Stimulated activated CD8-positive, alpha-beta memory T cell treated with anti-CD3 and anti-CD28 coated beads, Interleukin-7, amount 100 ng/mL, for 24 hours (primary cell): ENCODE measurements around the gene STRN3.

Source experiments
- DNase-seq: peaks from one replicate; pipeline ENCODE4 v3.0.0-alpha.2; 2020; ENCODE audit warnings: low read depth

The STRN3 gene

DNA sequence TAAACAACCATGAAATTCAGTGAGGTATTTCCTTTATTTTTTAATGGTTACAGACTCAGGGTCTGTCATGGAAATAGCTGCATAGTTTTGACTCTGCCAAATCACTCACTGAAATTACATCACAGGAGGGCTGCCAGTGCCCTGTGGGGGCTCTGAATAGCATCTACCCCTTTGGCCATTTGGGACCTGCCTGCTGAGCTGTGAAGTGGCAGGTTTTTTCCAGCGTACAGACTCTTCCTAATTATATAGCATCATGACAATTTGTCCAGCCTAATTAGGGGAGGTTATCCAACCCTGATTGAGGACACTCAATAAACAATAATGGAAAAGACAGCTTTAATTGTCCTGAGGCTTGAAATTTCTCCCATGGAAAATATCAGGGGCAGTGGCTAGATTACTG lies 153.6 kb downstream of the STRN3 start:
- DNase-seq: no peak

DNA sequence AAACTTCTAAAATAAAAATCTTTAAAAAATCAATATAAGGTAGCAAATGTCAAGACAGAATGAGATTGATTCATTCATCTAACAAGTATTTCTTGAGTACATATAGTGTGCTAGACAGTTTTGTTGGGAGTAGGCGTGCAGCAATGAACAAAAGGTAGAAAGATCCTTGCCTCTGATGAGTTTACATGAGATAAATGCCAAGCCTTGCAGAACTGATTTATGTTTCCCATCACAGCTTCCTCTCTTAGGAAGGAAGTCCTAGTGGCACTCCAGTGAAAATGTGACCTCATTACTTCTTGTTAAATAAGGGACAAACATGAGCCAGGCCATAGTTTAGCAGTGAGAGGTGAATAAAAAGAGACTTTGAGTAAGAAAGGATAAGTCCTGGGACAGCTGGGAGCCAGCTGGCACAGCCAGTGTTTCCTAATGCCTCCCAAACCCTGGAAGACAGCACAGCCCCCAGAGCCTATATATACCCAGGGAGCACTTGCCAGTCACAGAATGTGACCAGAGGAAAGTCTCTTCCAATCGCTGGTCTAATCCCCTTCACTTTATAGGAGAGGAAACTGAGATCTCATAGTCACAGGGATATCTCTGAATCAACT lies 156.5 kb downstream of the STRN3 start:
- no peak for DNase-seq

DNA sequence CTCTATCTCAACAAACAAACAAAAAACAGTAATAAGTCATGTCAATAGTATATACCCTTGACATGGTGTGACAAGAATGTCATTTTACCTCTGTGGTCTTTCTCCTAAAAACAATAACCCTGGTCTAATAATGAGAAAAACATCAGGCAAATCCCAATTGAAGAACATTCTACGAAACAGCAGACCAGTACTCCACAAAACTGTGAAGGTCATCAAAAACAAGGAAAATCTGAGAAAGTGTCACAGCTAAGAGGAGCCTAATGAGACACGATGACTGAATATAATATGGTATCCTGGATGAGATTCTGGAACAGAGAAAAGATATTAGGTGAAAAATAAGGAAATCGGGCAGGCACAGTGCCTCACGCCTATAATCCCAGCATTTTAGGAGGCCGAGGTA lies 157.4 kb downstream of the STRN3 start:
- no peak for DNase-seq

DNA sequence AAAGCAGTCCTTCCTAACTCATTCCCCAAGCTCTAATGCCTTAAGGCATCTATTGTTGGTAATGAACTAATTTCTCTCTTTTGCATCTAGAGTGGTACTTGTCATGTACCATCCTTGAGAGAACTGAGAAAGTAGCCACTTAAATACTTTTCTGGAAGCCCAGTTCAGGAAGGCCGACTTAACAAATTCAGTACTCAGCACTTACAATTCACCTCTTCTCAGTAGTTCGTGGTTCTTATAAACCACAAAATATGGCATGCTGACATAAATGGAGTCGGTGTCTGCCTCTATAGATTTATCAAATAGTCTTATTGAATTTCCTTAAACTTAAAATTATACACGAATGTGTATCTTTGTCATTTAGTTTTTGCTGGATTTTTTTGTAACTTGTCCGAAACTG lies 161.2 kb downstream of the STRN3 start:
- no peak for DNase-seq

DNA sequence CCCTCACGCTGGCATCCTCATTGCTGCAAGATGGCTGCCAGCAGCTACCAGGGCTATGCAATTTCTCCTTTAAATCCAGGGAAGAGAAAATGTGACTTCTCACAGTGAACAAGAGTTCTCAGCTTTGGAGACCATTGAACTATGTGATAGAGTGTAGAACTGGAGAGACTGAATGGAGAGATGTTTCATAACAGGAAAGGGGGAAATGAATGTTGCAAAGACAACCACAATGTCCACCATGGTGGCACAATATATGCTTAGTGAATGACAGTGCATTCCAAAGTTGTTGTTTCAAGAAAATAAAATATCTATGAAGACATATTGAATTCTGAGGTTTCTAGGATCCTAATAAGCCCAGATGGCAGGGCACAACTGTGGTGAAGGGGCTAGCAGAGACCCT lies 165.0 kb downstream of the STRN3 start:
- no peak for DNase-seq

DNA sequence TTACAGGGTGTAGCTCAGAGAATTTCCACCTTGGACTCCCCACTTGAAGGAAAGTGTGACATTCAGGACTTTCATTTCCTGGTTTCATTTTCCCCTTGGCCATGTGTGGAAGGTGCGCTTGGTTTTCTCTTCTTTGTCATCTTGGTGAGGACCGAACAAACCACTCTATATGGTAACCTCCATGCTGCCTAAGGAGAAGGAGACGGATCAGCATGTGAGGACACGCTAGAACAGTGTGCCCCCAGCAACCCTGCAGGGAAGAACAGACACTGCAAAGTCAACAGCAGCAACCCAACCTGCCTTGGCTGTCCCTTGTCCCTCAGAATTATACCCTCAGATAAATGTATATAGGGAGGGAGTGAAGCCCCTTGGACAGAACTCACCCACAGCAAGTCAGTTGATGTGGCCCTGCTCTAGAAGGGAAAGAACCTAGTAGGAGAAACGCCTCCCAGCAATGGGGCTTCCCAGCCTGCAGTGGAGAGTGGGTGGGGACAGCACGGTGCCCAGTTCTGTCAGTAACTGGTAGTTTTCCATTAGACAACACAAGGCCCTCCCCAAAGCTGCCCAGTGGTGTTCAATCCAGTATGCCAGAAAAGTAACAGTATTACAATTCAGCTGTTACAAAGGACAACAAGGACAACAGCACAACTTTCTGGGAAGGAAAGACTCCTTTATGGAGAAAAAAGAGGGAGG lies 170.7 kb downstream of the STRN3 start:
- no peak for DNase-seq

DNA sequence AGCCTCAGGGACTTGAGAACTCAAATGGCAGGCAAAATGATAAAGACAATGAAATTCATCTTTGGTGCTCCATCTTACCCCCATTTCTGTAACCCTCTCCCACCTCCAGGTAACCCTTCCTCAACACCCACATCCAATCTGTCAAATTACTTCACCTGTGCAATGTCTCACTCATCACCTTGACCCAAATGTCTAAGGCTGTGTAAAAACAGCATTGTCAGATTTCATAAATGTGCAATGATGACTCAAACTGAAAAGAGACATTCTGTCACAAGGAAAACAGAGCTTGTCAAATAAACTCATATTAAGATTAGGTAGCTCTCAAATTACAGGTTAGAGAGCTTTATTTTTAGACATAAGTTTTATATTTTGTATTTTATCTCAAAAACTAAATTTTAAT lies 171.7 kb downstream of the STRN3 start:
- DNase-seq: no peak

DNA sequence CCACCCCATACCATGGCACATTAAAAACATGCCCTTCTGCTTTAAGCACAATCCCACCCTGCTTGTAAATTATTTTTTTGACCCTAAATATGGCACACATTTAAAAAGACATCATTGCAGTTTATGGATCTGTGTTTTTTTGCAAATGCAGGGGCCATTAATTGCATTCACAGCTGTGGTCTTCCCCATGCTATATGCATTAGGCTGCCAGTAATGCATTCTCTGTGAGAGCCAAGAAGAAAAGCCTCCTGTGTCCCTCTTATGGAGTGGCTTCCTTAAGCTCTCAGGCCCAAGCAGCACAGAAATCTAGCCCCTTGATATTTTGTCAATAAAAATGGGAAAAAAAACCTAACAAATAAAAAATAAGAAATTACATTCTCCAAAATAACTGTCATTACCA lies 172.2 kb downstream of the STRN3 start:
- no peak for DNase-seq

DNA sequence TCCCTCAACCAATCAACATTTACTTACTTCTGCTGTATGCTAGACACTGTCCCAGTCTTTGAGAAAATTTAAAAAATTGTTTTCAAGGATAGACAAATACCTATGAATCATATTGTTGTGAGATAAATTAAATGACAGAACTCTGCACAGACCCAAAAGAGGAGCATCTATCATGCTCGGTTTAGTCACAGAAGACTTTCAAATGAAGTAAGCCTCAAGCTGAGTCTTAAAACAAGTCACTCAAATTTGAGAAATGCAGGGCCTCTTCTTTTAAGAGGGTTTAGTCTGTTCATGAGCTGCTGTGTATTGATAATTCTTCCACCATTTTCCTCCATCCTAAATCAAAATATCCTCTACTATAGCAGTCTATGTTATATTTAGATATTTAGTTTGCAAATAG lies 176.2 kb downstream of the STRN3 start:
- DNase-seq: no peak

DNA sequence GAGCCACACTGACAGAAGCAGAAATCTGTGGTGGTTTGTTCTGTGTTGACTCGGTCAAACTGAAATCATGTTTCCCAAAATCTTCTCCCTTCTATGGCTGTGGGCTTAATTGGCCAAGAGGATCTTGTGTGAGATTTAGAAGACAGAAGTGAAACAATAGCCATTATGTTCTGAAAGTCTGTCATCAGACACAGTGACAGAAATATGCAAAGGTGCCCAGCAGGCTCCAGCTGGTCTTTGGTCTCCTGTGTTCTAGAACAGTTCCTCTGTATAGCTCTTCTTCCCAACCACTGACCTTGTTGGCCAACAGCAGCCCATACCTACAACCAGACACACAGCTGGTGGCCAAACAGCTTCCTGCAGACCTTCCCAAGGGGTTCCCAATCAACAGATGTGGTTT lies 176.8 kb downstream of the STRN3 start:
- no peak for DNase-seq

DNA sequence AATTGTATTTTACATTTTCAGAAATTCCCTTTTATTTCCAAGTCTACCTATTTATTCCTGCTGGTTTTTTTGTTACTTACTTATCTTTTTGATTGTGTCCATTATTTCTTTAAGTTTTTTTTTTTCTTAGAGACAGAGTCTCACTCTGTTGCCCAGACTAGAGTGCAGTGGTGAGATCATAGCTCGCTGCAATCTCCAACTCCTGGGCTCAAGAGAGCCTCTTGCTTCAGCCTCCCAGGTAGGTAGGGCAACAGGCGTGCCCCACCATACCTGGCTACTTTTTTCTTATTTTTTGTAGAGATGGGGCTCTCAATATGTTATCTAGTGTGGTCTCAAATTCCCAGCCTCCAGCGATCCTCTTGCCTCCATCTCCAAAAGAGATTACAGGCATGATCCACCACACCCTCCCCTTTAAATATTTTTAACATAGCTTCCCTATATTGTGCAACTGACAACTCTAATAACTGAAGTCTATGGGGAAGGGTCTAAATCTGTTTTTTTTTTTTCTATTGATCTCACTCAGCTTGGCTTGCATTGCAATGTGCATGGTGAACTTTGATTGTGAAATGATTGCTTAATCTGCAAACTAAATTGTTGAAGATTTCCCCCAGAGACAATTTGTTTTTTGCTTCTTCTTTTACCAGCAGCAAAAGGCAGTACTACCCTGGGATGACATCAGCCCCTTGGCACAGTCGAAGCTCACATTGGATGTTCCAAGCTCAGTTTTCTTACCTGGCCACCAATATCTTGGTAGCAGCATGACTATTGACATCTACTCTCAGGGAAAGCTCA lies 177.5 kb downstream of the STRN3 start:
- no peak for DNase-seq
